GM12873 (cell line): Measurements from ENCODE around the gene RAPGEFL1.
A peak's percentile ranks its signal among the peaks of the same experiment; 100 is the strongest.

ENCODE experiments used
- TF ChIP-seq, protein P1 (sequence below): IDR thresholded peaks from 2 replicates; pipeline ENCODE4 v1.5.1; 2012; ENCODE audit warnings: low read depth, mild to moderate bottlenecking, moderate library complexity, low read length, control low read depth; ENCODE audit not compliant: insufficient read depth; ENCODE audit errors: missing control alignments

RAPGEFL1 gene

GRCh38 chr17:40197550-40197949, 20.3 kb downstream of the RAPGEFL1 start:
- TF ChIP-seq, protein P1, sequence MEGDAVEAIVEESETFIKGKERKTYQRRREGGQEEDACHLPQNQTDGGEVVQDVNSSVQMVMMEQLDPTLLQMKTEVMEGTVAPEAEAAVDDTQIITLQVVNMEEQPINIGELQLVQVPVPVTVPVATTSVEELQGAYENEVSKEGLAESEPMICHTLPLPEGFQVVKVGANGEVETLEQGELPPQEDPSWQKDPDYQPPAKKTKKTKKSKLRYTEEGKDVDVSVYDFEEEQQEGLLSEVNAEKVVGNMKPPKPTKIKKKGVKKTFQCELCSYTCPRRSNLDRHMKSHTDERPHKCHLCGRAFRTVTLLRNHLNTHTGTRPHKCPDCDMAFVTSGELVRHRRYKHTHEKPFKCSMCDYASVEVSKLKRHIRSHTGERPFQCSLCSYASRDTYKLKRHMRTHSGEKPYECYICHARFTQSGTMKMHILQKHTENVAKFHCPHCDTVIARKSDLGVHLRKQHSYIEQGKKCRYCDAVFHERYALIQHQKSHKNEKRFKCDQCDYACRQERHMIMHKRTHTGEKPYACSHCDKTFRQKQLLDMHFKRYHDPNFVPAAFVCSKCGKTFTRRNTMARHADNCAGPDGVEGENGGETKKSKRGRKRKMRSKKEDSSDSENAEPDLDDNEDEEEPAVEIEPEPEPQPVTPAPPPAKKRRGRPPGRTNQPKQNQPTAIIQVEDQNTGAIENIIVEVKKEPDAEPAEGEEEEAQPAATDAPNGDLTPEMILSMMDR, result no peak

DNA sequence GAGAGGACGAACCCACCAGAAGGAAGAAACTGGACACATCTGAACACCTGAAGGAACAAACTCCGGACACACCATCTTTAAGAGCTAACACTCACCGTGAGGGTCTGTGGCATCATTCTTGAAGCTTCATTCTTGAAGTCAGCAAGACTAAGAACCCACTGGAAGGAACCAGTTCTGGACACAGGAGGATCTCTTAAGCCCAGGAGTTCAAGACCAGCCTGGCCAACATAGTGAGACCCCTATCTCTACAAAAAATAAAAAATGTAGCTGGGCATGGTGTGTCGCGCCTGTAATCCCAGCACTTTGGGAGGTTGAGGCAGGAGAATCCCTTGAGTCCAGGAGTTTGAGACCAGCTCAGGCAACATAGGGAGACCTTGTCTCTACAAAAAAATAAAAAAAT, 21.3 kb downstream of the RAPGEFL1 start:
- TF ChIP-seq, protein P1, result no peak

DNA sequence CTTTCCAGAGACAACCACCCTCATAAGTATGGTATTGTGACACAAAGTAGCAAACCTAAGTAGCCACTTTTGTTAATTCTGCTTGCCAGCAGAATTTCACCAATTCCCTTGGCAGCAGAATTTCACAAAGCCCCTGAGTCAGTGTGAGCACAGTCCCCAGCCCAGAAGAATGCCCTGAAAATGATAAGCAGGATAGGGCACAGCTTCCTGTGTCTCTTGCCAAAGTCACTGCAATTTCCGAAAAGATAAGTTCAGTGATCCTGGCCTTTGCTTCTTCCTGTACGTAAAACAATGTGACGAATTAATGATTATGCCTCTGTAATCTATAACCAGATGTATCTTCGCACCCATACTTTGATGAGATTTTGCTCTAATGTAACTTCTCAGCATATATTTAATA, 25.9 kb downstream of the RAPGEFL1 start:
- TF ChIP-seq, protein P1, result no peak

- TF ChIP-seq, protein P1, result no peak
These were observed 32.3 kb downstream of the RAPGEFL1 start for GRCh38 chr17:40209404-40210093.

DNA sequence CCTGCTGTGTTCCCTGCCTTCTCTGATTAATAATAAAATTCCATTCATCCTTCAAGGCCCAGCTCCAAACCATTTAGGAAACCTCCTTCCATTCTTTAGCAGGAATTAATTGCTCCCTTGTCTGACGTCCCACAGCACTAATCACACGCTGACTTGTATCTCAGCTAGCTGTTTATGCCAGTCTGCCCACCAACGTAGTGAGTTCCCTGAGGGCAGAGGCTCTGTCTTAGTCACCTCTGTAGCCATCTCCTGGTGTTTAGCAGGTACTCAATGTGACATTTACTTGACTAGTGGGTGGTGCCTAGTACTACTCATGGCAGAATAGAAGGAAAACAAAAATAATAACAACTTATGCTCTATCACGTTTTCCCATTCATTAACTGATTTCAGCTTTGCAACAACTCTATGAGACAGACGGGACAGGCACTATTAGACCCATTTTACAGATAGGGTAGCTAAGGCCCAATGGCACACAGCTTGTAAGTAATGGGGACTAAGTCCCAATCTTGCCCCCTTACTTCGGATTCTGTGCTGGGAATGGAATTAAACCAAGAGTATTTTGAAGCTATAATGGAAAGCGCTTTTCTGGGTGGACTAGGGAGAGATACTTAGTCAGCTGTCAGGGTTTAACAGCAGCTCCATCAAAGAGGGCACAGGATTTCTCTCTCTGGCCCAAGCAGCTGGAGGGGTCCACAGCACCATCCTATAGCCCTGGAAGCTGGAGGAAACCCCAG, 40.9 kb downstream of the RAPGEFL1 start:
- TF ChIP-seq, protein P1, result no peak

DNA sequence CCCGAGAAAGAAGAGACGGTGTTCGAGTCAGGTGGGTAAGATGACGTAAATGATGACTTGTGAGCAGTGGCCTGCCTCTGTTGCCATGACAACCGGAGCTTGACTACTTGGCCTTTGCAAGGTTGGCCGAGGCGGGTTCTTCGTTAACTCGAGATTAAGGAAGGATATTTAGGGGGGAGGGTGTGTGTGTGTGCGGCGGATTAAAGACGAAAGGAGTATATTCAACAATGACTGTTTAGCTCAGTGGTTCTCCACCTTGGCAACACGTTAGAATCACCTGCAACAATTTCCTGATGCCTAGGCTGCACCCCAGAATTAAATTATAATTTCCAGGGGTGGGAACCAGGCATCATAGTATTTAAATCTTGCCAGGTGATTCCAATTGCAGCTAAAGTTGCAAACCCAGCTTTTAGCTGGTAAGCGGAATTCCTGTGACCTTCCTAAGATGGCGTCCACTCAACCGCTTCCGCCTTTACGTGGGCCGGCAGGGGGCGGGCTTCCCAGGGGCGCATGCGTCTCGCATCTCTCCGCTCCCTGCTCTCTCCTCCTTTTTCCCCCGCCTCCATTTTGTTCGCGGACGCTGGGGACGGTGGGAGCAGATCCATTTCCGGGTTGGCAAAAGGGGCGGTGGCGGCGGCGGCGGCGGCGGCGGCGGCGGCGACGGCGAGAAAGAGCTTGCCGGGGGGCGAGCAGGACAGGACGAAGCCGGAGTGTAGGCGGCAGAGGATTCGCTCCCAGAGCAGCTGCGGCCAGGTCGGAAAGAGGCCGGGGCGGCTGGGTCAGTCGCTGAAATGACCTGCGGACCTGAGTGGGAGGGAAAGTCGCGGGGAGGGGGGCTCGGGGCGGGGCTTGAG, 41.7 kb downstream of the RAPGEFL1 start, which contains the start of gene WIPF2:
Gene WIPF2 (plus strand): TSS at position 565 of the 854 bp plus-strand sequence. CDS start 37,156 bp downstream, outside the sequence.
- TF ChIP-seq, protein P1, result peak; percentile 54
